ENCODE results near the gene IRF2BP1. TPM values are rescaled to one million over a fixed set of nuclear protein-coding genes. Genes with fewer than 3 reads are reported as not detected.

Gene IRF2BP1
- total and polyA plus RNA-seq, 8 donors = 10.0 to 21.5 (median 14.7) TPM

GRCh38 chr19:45865269-45865948 is 20.5 kb downstream of the IRF2BP1 start:
- TF ChIP-seq, protein P1, sequence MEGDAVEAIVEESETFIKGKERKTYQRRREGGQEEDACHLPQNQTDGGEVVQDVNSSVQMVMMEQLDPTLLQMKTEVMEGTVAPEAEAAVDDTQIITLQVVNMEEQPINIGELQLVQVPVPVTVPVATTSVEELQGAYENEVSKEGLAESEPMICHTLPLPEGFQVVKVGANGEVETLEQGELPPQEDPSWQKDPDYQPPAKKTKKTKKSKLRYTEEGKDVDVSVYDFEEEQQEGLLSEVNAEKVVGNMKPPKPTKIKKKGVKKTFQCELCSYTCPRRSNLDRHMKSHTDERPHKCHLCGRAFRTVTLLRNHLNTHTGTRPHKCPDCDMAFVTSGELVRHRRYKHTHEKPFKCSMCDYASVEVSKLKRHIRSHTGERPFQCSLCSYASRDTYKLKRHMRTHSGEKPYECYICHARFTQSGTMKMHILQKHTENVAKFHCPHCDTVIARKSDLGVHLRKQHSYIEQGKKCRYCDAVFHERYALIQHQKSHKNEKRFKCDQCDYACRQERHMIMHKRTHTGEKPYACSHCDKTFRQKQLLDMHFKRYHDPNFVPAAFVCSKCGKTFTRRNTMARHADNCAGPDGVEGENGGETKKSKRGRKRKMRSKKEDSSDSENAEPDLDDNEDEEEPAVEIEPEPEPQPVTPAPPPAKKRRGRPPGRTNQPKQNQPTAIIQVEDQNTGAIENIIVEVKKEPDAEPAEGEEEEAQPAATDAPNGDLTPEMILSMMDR (IDR thresholded peaks at IDR 0.05) = no peak
- ATAC-seq (peak in 1 of 4 donors; percentile 2), FAIRE-seq (no peak), DNase-seq (peak in 5 of 6 donors; percentile 42 to 81 (median 59))
- Histone ChIP-seq H3K4me1 (peaks cover 0 to 15% (median 7%) of the 10 kb centered on the region in 3 donors), H3K27ac (peak overlapping the region in 2 of 4 donors; percentile 75 to 86), H3K36me3 (no peaks in the 10 kb centered on the region), H3K27me3 (no peaks in the 10 kb centered on the region), H3K9me3 (no peaks in the 10 kb centered on the region), H3K4me3 (peak overlapping the region; percentile 43 to 94 (median 75))
- WGBS, 2 donors = 29 to 40% methylated on average over 9 of the region's 9 CpGs
- intact Hi-C loops (cut with DNase I) = loop anchor here in 1 of 3 donors (2.0 kb wide), 1 partner anchor 17 kb away; no protein-coding TSS in a partner anchor

- H3K27ac ChIP-seq = peak overlapping the region; percentile 44 to 86 (median 67)
- FAIRE-seq (no peak), ATAC-seq (no peak), DNase-seq (peak in 2 of 6 donors; percentile 17 to 18)
- 9 to 17% methylated on average over 12 of the region's 12 CpGs for WGBS, 2 donors
- H3K9me3 ChIP-seq = no peaks in the 10 kb centered on the region
- TF ChIP-seq, protein P1 (IDR thresholded peaks at IDR 0.05) = no peak
- H3K36me3 ChIP-seq = no peaks in the 10 kb centered on the region
- peak overlapping the region; percentile 43 to 94 (median 75) for H3K4me3 ChIP-seq
- H3K27me3 ChIP-seq = no peaks in the 10 kb centered on the region
- peaks cover 0 to 15% (median 7%) of the 10 kb centered on the region in 3 donors for H3K4me1 ChIP-seq
- intact Hi-C loops (cut with DNase I) = loop anchor here in 1 of 3 donors (2.0 kb wide), 1 partner anchor 18 kb away; no protein-coding TSS in a partner anchor
Observed at GRCh38 chr19:45864629-45865082, 21.3 kb downstream of the IRF2BP1 start.

GRCh38 chr19:45863840-45864628 is 21.9 kb downstream of the IRF2BP1 start, which contains the start of gene FOXA3:
FOXA3 (plus strand) TSS chr19:45864326; CDS start chr19:45864457, 131 bp downstream.
- Histone ChIP-seq H3K4me3 (peak within 1 kb of the TSS; percentile 56 to 94 (median 92)), H3K27ac (peak within 1 kb of the TSS; percentile 44 to 86 (median 67)), H3K9me3 (no peaks in the 10 kb centered on the region), H3K4me1 (peaks cover 0 to 15% (median 7%) of the 10 kb centered on the region in 3 donors), H3K36me3 (no peaks in the 10 kb centered on the region), H3K27me3 (no peaks in the 10 kb centered on the region)
- TF ChIP-seq, protein P1 (IDR thresholded peaks at IDR 0.05) = peak; percentile 78 to 84 (median 79)
- ATAC-seq (peak; percentile 80 to 87 (median 82)), DNase-seq (peak; percentile 77 to 96 (median 89)), FAIRE-seq (no peak)
- intact Hi-C loops (cut with DNase I) = loop anchor here in 1 of 3 donors (2.0 kb wide), 1 partner anchor 19 kb away; no protein-coding TSS in a partner anchor
- WGBS, 2 donors = 1 to 4% methylated on average over 55 to 71 of the region's 71 CpGs

GRCh38 chr19:45863335-45863839 is 22.6 kb downstream of the IRF2BP1 start:
- peak in 2 of 4 donors; percentile 0 to 1 for ATAC-seq
- no peak for DNase-seq
- Histone ChIP-seq H3K9me3 (no peaks in the 10 kb centered on the region), H3K4me3 (peak overlapping the region in 3 of 4 donors; percentile 90 to 94 (median 94)), H3K27ac (peak overlapping the region; percentile 44 to 86 (median 67)), H3K36me3 (no peaks in the 10 kb centered on the region), H3K4me1 (peaks cover 0 to 15% (median 7%) of the 10 kb centered on the region in 3 donors), H3K27me3 (no peaks in the 10 kb centered on the region)
- intact Hi-C loops (cut with DNase I) = no loop called here
- TF ChIP-seq, protein P1 (IDR thresholded peaks at IDR 0.05) = no peak
- WGBS, 2 donors = 5 to 6% methylated on average over 22 of the region's 22 CpGs
- no peak for FAIRE-seq

Measured in pancreas (tissue), 10 donors.